Right cardiac atrium (tissue), 5 donors: ENCODE measurements around the gene ATP6V1D. TPM values are rescaled to one million over a fixed set of nuclear protein-coding genes. Genes with fewer than 3 reads are reported as not detected.
"Not testable (repeated sequence)": the region's sequence is repeated elsewhere in the genome, so short reads cannot be mapped to it uniquely, and the experiment has no call there.

Experiments used
- ATAC-seq, 2 donors: fragments of 200-7000 bp; cut with Tn5 transposase; one replicate each; pipeline versions ENCODE4 v1.8.0 to v1.9.1; 2020; ENCODE audit warnings: moderate library complexity in 2 of 2, mild to moderate bottlenecking in 1 of 2
- DNase-seq, 3 donors: peaks; one replicate each; pipeline ENCODE4 v3.0.0-alpha.2; 2020
- H3K27ac ChIP-seq: one replicate; pipeline ENCODE4 v1.5.1; 2013; ENCODE audit warnings: mild to moderate bottlenecking, low read length, control low read depth, moderate library complexity
- H3K27me3 ChIP-seq: one replicate; pipeline ENCODE4 v1.6.1; 2013; ENCODE audit not compliant: control insufficient read depth, insufficient read depth
- H3K4me1 ChIP-seq: one replicate; pipeline ENCODE4 v1.6.1; 2013; ENCODE audit warnings: low read length; ENCODE audit not compliant: control insufficient read depth, insufficient read depth
- H3K4me3 ChIP-seq: one replicate; pipeline ENCODE4 v1.5.1; 2013; ENCODE audit warnings: low read length, control low read depth
- H3K9me3 ChIP-seq: one replicate; pipeline ENCODE4 v1.6.1; 2013; ENCODE audit warnings: low read length; ENCODE audit not compliant: control insufficient read depth
- WGBS: extraction: QIAGEN DNeasy Blood & Tissue Kit; methylation state at CpG from one replicate; pipeline ENCODE4 v1.1.7; 2013; 5-methylcytosine and 5-hydroxymethylcytosine counted together
- intact Hi-C, 4 donors: fragments of 100-400 bp; cut with DNase I; formaldehyde crosslinking; loops; one replicate each; pipeline versions ENCODE4 v1.11.0 to v1.14.0; 2022 to 2023
- long read RNA-seq, 4 donors: library from polyadenylated mRNA; unstranded; transcript quantifications; one replicate each; pipeline ENCODE4 v2.0.0, GENCODE V29; 2020 to 2021
- polyA plus RNA-seq: library from polyadenylated mRNA; stranded (reverse); fragments of 200-250 nt; gene quantifications from one replicate; pipeline ENCODE4 v1.2.3, GENCODE V29; 2013
- total RNA-seq, 4 donors: library from RNA; stranded (reverse); fragmentation: NEBNext Ultra II Directional; extraction: Animal tissue kit (Norgen Biotek cat#: 25700); gene quantifications; one replicate each; pipeline ENCODE4 v1.2.1, GENCODE V29; 2021
- donor health status: healthy with polysubstance abuse.
- donor health status: DM: no; HTN: yes; CAD: no.
- donor health status: DM: no; HTN: no; CAD: no.
- donor health status: DM: no; HTN: yes; CAD: no; lungs with severe emphysema.
- donor health status: DM: yes; HTN: yes; CAD: no.

The ATP6V1D gene
- 100 to 1,000 TPM; 110 to 131 (median 126) TPM for total RNA-seq
- polyA plus RNA-seq: 139 TPM
- long read RNA-seq, donor 1, transcript ATP6V1D-201 (9 exons, 1,845 nt): major isoform, 90 of 102 reads
- long read RNA-seq, donor 1, partial matches to known transcripts: 9 of 102 reads
- long read RNA-seq, donor 1, other reads (novel, unspliced or antisense): 1 of 102 reads
- long read RNA-seq, donor 2, transcript ATP6V1D-201 (9 exons, 1,845 nt): major isoform, 32 of 33 reads
- long read RNA-seq, donor 2, partial matches to known transcripts: 0 of 33 reads
- long read RNA-seq, donor 2, other reads (novel, unspliced or antisense): 1 of 33 reads
- long read RNA-seq, donor 3, transcript ATP6V1D-201 (9 exons, 1,845 nt): major isoform, 172 of 182 reads
- long read RNA-seq, donor 3, partial matches to known transcripts: 4 of 182 reads
- long read RNA-seq, donor 3, other reads (novel, unspliced or antisense): 4 of 182 reads
- long read RNA-seq, donor 4, transcript ATP6V1D-201 (9 exons, 1,845 nt): major isoform, 34 of 35 reads
- long read RNA-seq, donor 4, partial matches to known transcripts: 0 of 35 reads
- long read RNA-seq, donor 4, other reads (novel, unspliced or antisense): 1 of 35 reads

DNA sequence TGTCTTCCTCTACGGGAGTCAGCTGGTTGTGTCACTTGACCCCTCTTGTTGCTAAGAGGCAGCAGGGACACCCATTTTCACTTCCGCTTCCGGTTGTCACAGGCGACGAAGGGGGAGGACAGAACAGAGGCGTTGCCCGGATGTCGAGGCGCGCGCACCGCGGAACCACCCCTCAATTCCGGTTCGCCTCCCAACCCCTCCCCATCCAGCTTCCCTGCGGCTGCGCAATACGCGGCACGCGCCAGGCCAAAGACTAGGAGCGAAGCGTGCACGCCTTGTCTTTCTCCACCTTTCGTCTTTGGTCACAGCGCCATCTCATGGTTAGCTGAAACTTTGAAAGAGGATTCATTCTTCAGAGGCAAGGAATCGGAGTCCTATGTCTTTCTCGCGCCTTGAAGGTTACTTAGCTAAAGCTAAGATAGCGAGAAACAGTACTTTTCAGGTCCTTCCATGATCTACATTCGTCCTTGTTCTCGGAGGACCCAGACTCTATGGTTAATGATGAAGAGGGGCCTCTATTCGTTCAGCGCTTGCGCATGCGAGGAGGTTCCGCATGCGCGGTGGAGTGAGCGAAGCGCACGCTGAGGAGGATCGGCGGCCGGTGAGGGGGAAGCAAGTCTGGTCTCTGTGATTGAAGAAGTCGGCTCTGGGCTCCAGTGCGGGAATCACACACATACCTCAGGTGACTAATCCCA lies at the start of gene ATP6V1D, which contains the start of gene EIF2S1:
Gene ATP6V1D (minus strand): TSS at position 30 of the 695 bp plus-strand sequence. CDS start 106 bp downstream, outside the sequence.
Gene EIF2S1 (plus strand): TSS at position 554 of the 695 bp plus-strand sequence. CDS start 4,440 bp downstream, outside the sequence.
- intact Hi-C loops: no loop called here

DNA sequence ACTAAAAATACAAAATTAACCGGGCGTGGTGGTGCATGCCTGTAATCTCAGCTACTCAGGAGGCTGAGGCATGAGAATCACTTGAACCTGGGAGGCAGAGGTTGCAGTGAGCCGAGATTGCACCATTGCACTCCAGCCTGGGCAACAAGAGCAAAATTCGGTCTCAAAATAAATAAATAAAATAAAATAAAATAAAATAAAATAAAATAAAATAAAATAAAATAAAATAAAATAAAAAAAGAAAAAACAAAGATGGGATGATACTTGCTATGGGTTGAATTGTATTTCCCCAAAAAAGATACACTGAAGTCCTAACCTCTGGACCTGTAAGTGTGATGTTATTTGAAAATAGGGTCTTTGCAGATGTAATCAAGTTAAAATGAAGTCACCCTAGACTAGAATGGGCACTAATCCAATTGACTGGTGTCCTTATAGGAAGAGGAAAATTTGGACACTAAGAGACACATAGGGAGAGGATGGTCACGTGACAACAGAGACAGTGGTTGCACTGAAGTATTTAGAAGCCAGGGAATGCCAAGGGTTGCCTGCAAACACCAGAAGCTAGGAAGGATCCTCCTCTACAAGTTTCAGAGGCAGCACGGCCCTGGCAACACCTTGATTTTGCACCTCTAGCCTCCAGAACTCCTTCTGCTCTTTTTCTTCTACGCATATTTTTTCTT lies 48.7 kb upstream of the ATP6V1D start:
- H3K27me3 ChIP-seq, H3K9me3 ChIP-seq, DNase-seq, H3K4me3 ChIP-seq, intact Hi-C loops, H3K27ac ChIP-seq, H3K4me1 ChIP-seq, ATAC-seq: not testable (repeated sequence)
- WGBS: 86% methylated on average over 7 of the region's 7 CpGs

More for the DNA sequence above, at the start of gene ATP6V1D, which contains the start of gene EIF2S1:
- H3K4me3 ChIP-seq: peak within 1 kb of the TSS; percentile 85
- no peaks in the 10 kb centered on the region for H3K27me3 ChIP-seq
- DNase-seq (peak; percentile 99 to 100 (median 100)), ATAC-seq (peak; percentile 98 to 99)
- peak within 1 kb of the TSS; percentile 88 for H3K27ac ChIP-seq
- H3K9me3 ChIP-seq: no peaks in the 10 kb centered on the region
- WGBS: under 1% methylated on average over 47 of the region's 47 CpGs
- peaks cover 6% of the 10 kb centered on the region for H3K4me1 ChIP-seq

DNA sequence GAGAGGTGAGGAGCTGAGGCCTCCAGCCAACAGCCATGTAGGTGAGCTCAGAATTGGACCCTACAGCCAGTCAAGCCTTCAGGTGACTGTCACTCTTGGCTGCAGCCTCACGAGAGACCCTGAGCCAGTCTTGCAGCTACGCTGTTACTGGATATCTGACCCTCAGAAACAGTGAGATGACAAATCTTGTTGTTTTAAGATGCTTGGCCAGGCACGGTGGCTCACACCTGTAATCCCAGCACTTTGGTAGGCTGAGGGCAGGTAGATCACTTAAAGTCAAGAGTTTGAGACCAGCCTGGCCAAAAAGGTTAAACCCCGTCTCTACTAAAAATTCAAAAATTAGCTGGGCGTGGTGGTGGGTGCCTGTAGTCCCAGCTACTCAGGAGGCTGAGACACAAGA lies 46.2 kb upstream of the ATP6V1D start:
- no peak overlapping the region for H3K27ac ChIP-seq
- H3K4me1 ChIP-seq: no peaks in the 10 kb centered on the region
- no peaks in the 10 kb centered on the region for H3K9me3 ChIP-seq
- WGBS: 91% methylated on average over 5 of the region's 5 CpGs
- no peaks in the 10 kb centered on the region for H3K27me3 ChIP-seq
- intact Hi-C loops: no loop called here
- ATAC-seq: no peak
- no peak for DNase-seq
- H3K4me3 ChIP-seq: no peak overlapping the region

DNA sequence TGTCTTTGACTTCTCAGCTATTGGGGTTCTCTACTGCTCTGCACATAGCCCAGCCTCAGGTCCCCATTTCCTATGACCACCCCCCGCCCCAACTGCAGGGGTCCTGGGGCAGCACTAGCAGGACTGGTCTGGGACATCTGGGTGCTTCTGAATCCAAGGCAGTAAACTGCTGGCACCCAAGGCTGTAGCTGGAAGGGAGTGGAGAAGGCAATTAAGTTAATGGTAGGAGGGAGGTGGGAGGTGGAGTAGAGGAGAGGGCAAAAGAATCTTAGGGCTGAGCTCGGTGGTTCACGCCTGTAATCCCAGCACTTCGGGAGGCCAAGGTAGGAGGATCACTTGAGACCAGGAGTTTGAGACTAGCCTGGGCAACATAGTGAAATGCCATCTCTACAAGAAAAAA lies 40.8 kb upstream of the ATP6V1D start:
- Histone ChIP-seq H3K27me3 (no peaks in the 10 kb centered on the region), H3K4me3 (no peak overlapping the region)

DNA sequence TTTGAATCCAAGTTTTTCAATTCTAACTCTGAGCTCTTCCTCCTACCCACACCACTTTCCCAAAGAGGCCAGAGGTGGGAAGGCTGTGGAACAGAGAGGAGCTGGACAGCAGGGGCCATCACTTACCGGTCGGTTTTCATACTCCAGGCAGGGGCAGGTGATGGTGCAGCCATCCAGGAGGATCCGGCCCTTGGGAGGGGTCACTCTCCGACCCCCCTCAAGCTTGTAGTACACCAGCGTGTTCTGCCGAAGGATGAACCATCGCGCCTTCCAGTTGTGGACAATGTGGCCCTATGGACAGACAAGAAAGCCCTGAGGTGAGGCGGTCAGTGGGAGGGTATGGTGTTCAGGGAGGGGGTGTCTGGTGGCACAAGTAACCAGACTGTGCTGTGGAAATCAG lies 37.9 kb upstream of the ATP6V1D start:
- Histone ChIP-seq H3K4me1 (no peaks in the 10 kb centered on the region), H3K9me3 (no peaks in the 10 kb centered on the region), H3K27ac (no peak overlapping the region), H3K27me3 (no peaks in the 10 kb centered on the region), H3K4me3 (no peak overlapping the region)
- ATAC-seq (no peak), DNase-seq (no peak)
- intact Hi-C loops: no loop called here
- WGBS: 93% methylated on average over 9 of the region's 9 CpGs

More for the DNA sequence above, 40.8 kb upstream of the ATP6V1D start:
- intact Hi-C loops: no loop called here
- H3K4me1 ChIP-seq: no peaks in the 10 kb centered on the region
- 89% methylated on average over 4 of the region's 4 CpGs for WGBS
- ATAC-seq: no peak
- no peak for DNase-seq
- no peak overlapping the region for H3K27ac ChIP-seq
- no peaks in the 10 kb centered on the region for H3K9me3 ChIP-seq

DNA sequence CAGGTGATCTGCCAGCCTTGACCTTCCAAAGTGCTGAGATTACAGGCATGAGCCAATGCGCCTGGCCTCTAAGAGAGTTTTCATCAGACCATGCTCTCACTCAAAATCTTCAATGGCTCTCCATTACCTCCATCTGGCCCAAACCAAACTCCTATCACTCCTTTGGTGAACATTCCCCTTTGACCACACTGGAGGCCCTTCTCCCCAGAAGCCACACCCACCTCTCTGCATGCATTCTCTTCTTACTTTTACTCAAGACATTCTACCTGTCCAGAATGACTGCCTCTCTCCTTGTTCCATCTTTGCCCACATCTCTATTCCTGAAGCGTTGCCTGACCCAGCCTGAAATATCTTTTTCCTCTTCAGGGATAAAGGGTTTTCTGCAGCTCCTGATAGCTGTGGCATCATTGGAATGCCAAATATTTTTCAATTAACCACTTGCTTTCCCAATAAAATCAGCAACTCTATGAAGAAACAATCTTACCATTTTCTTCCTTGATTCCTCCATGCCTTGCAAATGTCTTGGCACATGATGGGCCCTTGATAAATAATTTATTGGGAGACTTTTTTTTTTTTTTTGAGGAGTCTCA lies 36.9 kb upstream of the ATP6V1D start:
- intact Hi-C loops: no loop called here
- Histone ChIP-seq H3K9me3 (no peaks in the 10 kb centered on the region), H3K4me1 (no peaks in the 10 kb centered on the region), H3K4me3 (no peak overlapping the region), H3K27ac (no peak overlapping the region), H3K27me3 (no peaks in the 10 kb centered on the region)
- ATAC-seq: no peak
- DNase-seq: no peak
- 47% methylated on average over 2 of the region's 2 CpGs for WGBS

DNA sequence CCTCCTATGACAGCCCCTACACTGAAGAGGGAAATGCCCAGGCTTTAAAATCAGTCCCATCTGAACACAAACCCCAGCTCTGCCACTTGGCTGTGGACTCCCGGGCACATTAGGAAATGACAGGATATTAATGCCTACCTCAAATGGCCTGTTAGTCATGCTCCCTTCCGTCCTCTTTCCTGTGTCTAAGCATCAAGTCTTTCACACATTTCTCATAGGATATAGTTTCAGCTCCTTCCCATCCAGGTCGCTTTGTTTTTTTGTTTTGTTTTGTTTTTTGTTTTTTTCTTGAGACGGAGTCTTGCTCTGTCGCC lies 36.2 kb upstream of the ATP6V1D start:
- Histone ChIP-seq H3K4me3 (no peak overlapping the region), H3K27me3 (no peaks in the 10 kb centered on the region), H3K9me3 (no peaks in the 10 kb centered on the region), H3K27ac (no peak overlapping the region), H3K4me1 (no peaks in the 10 kb centered on the region)
- intact Hi-C loops: no loop called here
- 79% methylated on average over 5 of the region's 5 CpGs for WGBS
- ATAC-seq: no peak
- DNase-seq: no peak

DNA sequence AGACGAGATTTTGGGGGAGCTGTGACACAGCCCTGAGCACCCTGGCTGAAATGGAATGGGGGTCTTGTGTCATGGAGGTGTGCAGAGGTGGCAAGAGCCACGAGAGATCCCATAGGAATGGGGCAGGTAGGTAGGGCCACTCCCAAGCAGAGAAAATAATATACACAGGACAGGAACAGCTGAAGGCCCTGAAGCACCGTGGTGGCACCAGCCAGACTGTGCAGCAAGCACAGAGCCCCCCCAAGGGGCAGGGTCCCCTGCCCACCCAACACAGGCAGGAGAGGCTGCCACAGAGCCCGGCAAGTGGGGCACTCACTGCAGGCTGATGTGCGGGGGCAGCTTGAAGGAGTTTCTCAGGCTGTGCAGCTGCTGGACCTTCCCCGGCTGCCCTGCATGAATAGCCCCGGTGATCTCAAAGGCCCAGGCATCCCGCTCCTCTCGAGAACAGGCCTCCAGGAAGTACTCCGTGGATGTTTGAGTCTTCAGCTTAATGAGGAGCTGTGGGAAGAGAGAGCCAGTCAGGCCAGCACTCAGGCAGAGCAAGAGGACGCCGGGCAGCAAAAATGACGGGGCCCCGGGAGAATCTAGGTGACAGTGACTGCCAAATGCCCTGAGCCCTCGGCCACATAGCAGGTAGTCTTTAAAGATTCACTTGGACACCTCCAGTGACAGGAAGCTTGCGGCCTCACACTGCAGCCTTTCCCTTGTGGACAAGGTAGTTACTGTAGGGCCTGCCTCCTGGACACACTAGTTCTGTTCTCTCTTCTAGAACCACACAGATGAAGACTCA lies 35.7 kb upstream of the ATP6V1D start:
- peak in 1 of 2 donors; percentile 23 for ATAC-seq
- DNase-seq: no peak
- 69% methylated on average over 16 of the region's 16 CpGs for WGBS
- intact Hi-C loops: no loop called here
- H3K4me3 ChIP-seq: no peak overlapping the region
- H3K9me3 ChIP-seq: no peaks in the 10 kb centered on the region
- H3K27ac ChIP-seq: no peak overlapping the region
- H3K27me3 ChIP-seq: no peaks in the 10 kb centered on the region
- no peaks in the 10 kb centered on the region for H3K4me1 ChIP-seq

DNA sequence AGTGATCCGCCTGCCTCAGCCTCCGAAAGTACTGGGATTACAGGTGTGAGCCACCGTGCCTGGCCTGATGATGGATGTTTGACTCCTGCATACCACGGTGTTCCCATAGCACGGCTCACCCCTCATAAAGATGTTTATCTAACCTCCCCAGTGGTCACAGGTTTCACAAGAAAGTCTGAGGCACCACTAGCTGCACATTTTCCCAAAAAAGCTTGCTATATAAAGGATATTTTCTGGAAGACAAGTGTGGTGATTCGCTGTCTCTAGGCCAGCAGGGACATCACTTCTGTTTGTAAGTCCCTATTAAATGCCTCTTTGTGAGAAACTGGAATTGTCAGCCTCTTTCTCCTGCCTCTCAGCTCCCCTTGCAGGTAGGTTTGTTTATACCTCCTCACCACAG lies 34.1 kb upstream of the ATP6V1D start:
- Histone ChIP-seq H3K27me3 (no peaks in the 10 kb centered on the region), H3K4me3 (no peak overlapping the region), H3K4me1 (no peaks in the 10 kb centered on the region), H3K9me3 (no peaks in the 10 kb centered on the region), H3K27ac (no peak overlapping the region)
- no peak for DNase-seq
- no peak for ATAC-seq
- 71% methylated on average over 6 of the region's 6 CpGs for WGBS
- intact Hi-C loops: no loop called here

DNA sequence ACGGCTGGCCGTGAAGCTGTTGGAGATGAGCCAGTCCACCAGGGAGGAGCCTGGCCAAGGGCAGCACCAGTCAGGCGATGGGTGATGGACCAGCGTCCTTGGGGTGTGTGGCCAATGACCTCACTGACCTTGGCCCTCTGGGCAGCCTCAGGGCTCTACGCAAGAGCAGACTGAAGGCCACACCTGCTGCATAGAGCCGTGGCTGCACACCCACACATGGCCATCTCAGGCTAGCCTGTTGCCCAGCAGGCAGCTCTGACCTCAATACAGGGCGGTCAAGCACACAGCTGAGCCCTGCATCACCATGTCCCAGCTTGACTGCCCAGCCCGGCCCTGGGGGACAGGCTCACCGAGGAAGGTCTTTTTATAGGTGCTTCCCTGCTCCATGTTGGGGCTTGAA lies 33.2 kb upstream of the ATP6V1D start:
- no peaks in the 10 kb centered on the region for H3K27me3 ChIP-seq
- WGBS: 72% methylated on average over 9 of the region's 9 CpGs
- intact Hi-C loops: no loop called here
- no peak overlapping the region for H3K4me3 ChIP-seq
- ATAC-seq (no peak), DNase-seq (no peak)
- H3K9me3 ChIP-seq: no peaks in the 10 kb centered on the region
- no peak overlapping the region for H3K27ac ChIP-seq
- no peaks in the 10 kb centered on the region for H3K4me1 ChIP-seq
